GM18867 (cell line): ENCODE data around the gene SLC6A18.
"Not testable (repeated sequence)": the region's sequence is repeated elsewhere in the genome, so short reads cannot be mapped to it uniquely, and the experiment has no call there.

Experiments used
- ATAC-seq: cut with Tn5 transposase; IDR thresholded peaks from one replicate; pipeline ENCODE4 v1.9.1; 2021; ENCODE audit warnings: mild to moderate bottlenecking, moderate library complexity; ENCODE audit not compliant: unreplicated experiment

The SLC6A18 gene

GRCh38 chr5:1288439-1289335 is 63.5 kb downstream of the SLC6A18 start:
- ATAC-seq = no peak

DNA sequence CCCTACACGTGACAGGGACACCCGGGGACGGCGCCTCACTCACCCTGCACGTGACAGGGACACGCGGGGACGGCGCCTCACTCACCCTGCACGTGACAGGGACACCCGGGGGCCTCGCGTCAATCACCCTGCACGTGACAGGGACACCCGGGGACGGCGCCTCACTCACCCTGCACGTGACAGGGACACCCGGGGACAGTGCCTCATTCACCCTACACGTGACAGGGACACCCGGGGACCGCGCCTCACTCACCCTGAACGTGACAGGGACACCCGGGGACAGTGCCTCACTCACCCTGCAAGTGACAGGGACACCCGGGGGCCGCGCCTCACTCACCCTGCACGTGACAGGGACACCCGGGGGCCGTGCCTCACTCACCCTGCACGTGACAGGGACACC is 64.4 kb downstream of the SLC6A18 start:
- ATAC-seq = not testable (repeated sequence)

DNA sequence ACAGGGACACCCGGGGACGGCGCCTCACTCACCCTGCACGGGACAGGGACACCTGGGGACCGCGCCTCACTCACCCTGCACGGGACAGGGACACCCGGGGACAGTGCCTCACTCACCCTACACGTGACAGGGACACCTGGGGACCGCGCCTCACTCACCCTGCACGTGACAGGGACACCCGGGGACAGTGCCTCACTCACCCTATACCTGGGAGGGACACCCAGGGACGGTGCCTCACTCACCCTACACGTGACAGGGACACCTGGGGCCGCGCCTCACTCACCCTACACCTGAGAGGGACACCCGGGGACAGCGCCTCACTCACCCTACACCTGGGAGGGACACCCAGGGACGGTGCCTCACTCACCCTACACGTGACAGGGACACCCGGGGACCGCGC is 65.8 kb downstream of the SLC6A18 start:
- not testable (repeated sequence) for ATAC-seq

- ATAC-seq = no peak
These were observed 66.5 kb downstream of the SLC6A18 start for GRCh38 chr5:1291611-1292080.

DNA sequence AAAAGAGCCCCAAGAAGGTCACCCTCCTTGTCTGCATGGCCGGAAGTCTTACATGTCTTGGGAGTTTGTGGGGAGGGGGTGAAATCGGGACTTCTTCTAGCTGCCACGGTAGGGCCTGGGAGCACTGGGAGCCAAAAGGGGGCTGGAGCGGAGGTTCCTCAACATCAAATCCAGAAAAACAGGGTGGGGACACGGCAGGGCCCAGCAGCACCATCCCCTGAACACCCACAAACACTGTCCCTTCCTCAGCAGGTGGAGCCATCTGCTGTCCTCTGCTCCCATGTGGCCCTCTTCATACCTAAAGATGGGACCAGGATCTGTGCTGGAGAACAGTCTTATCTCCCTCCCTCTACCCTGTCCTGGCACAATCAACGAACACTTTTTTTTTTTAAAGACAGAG is 67.0 kb downstream of the SLC6A18 start:
- no peak for ATAC-seq

- no peak for ATAC-seq
These were observed 67.8 kb downstream of the SLC6A18 start for GRCh38 chr5:1292846-1293415.

- no peak for ATAC-seq
These were observed 68.4 kb downstream of the SLC6A18 start for GRCh38 chr5:1293416-1294205.

- no peak for ATAC-seq
These were observed 69.1 kb downstream of the SLC6A18 start for GRCh38 chr5:1294206-1294834.

- ATAC-seq = no peak
These were observed 69.9 kb downstream of the SLC6A18 start, which contains the start of gene TERT for GRCh38 chr5:1294835-1295649. Gene TERT (minus strand): TSS chr5:1295068. CDS start chr5:1294989, 79 bp downstream.

GRCh38 chr5:1295650-1296037 is 70.5 kb downstream of the SLC6A18 start:
- ATAC-seq = no peak
